ENCODE data around the gene GAN. TPM values are rescaled to one million over a fixed set of nuclear protein-coding genes. Genes with fewer than 3 reads are reported as not detected.

Gene GAN
- total RNA-seq, 4 donors from 2014 or later = 12.9 to 15.7 (median 14.0) TPM

DNA sequence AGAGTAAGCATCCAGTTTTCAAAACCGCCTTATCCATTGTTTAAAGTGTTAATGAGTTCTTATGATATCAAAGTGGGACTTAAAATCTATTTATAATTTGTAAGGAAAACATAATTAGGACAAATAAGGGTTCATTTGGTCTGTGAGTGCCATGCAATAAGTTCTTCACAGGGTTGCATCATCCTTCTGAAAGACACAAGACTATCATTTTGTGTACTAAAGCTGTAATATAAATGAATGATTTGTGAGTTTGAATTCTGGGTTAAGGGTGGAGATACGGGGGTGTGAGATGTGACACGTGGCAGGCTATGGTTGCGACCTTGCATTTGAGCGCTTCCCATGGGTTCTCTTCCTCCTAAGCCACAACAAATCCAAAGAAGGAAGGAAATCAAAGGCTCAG, 6.8 kb downstream of the GAN start:
- Histone ChIP-seq H3K27ac (no peak overlapping the region), H3K4me3 (no peak overlapping the region), H3K4me1 (peaks cover 0 to 49% (median 0%) of the 10 kb centered on the region in 3 donors), H3K36me3 (no peaks in the 10 kb centered on the region), H3K9me3 (no peaks in the 10 kb centered on the region), H3K27me3 (no peaks in the 10 kb centered on the region)
- 86 to 89% methylated on average over 4 to 5 of the region's 5 CpGs for WGBS, 2 donors (ENCODE audit: low coverage in 1 of 2)
- ATAC-seq = no peak
- no peak for TF ChIP-seq POLR2AphosphoS5 (IDR thresholded peaks at IDR 0.05)
- TF ChIP-seq POLR2A (IDR thresholded peaks at IDR 0.05) = no peak
- no peak for TF ChIP-seq EP300 (IDR thresholded peaks at IDR 0.05)
- TF ChIP-seq, protein P1, sequence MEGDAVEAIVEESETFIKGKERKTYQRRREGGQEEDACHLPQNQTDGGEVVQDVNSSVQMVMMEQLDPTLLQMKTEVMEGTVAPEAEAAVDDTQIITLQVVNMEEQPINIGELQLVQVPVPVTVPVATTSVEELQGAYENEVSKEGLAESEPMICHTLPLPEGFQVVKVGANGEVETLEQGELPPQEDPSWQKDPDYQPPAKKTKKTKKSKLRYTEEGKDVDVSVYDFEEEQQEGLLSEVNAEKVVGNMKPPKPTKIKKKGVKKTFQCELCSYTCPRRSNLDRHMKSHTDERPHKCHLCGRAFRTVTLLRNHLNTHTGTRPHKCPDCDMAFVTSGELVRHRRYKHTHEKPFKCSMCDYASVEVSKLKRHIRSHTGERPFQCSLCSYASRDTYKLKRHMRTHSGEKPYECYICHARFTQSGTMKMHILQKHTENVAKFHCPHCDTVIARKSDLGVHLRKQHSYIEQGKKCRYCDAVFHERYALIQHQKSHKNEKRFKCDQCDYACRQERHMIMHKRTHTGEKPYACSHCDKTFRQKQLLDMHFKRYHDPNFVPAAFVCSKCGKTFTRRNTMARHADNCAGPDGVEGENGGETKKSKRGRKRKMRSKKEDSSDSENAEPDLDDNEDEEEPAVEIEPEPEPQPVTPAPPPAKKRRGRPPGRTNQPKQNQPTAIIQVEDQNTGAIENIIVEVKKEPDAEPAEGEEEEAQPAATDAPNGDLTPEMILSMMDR (IDR thresholded peaks at IDR 0.05) = no peak

DNA sequence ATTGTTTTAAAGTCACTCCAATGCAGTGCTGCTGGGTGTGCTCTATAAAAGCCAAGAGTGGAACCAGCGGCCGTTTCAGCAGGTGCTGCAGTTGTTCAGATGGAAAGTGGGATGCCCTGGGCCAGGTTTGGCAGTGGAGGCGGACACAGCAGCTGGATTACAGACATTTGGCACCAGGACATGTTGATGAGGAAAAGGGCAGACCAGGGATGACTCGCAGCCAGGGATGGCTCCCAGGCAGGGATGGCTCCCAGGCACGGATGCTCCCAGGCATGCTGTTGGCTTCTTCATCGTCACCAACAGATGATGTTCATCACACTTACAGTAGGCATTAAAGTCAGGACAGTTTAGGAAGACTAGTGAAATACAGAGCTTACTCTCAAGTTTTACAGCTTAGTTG, 10.0 kb downstream of the GAN start:
- Histone ChIP-seq H3K9me3 (no peaks in the 10 kb centered on the region), H3K27ac (no peak overlapping the region), H3K4me1 (peaks cover 0 to 45% (median 6%) of the 10 kb centered on the region in 3 donors), H3K4me3 (no peak overlapping the region), H3K27me3 (no peaks in the 10 kb centered on the region), H3K36me3 (no peaks in the 10 kb centered on the region)
- TF ChIP-seq POLR2A (IDR thresholded peaks at IDR 0.05) (no peak), POLR2AphosphoS5 (IDR thresholded peaks at IDR 0.05) (no peak), EP300 (IDR thresholded peaks at IDR 0.05) (no peak)
- TF ChIP-seq, protein P1 (IDR thresholded peaks at IDR 0.05) = no peak
- 65 to 88% methylated on average over 5 of the region's 6 CpGs for WGBS, 2 donors (ENCODE audit: low coverage in 1 of 2)
- ATAC-seq = no peak

DNA sequence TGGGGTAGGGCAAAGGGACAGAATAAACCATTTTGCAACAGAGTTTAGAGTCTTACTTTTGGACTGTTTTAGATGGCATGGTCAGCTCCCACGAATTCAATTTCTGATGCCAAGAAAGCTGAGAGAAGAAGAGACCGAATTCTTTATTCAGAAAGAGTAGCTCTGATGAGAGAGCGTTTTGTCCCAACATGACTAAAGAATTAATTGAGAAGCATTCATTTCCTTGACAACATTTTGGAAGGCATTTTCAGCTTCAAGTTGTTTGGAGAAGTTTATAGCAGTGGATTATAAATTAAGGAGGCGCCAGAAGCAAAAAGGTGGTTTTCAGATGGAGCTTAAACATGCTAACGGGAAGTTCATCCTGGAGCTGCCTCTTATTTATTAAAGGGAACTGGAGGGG, 12.2 kb downstream of the GAN start:
- Histone ChIP-seq H3K4me1 (peaks cover 0 to 29% (median 6%) of the 10 kb centered on the region in 3 donors), H3K27ac (peak overlapping the region in 2 of 4 donors; percentile 13 to 18), H3K27me3 (no peaks in the 10 kb centered on the region), H3K36me3 (no peaks in the 10 kb centered on the region), H3K9me3 (no peaks in the 10 kb centered on the region), H3K4me3 (no peak overlapping the region)
- no peak for ATAC-seq
- 43 to 55% methylated on average over 5 of the region's 5 CpGs for WGBS, 2 donors (ENCODE audit: low coverage in 1 of 2)
- TF ChIP-seq POLR2A (IDR thresholded peaks at IDR 0.05) (no peak), POLR2AphosphoS5 (IDR thresholded peaks at IDR 0.05) (no peak), EP300 (IDR thresholded peaks at IDR 0.05) (no peak)
- TF ChIP-seq, protein P1 (IDR thresholded peaks at IDR 0.05) = no peak

DNA sequence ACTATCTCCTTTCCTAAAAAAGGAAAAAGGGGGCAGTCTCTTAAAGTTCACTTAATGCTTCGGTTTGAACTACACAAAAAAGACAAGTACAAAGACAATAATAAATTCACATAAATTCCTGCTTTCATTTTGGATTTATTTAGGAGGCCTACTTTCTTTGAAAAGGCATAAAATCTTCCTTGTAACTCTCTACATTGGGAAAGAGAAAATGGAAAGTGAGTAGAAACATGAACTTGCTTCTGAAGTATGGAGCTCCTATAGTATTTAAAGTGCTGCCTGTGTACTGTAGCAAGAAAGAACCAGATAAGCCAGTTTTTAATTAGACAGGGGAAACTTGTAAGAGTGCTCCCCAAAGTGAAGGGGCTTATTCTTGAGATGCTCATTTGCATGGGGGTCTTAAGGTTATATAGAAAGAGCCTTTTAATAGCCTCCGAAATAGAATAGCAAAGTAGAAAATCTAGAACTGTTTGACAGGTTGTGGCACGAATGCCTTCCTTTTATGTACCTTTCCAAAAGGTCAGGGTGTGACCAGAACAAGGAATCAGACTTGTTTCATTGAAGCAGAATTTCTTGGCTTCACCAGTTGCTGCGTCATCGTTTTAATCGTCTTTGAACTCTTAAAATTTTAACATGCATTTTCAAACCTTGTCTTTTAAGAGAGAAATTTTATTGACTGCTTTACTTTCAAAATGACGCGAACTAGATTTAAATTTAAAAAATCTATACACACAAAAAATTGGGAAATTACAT, 12.9 kb downstream of the GAN start:
- H3K36me3 ChIP-seq = no peaks in the 10 kb centered on the region
- peaks cover 0 to 29% (median 6%) of the 10 kb centered on the region in 3 donors for H3K4me1 ChIP-seq
- H3K4me3 ChIP-seq = no peak overlapping the region
- H3K27me3 ChIP-seq = no peaks in the 10 kb centered on the region
- H3K27ac ChIP-seq = peak overlapping the region in 2 of 4 donors; percentile 13 to 18
- WGBS, 2 donors (ENCODE audit: low coverage in 1 of 2) = 66 to 69% methylated on average over 8 of the region's 8 CpGs
- ATAC-seq = no peak
- TF ChIP-seq POLR2A (IDR thresholded peaks at IDR 0.05) = no peak
- no peak for TF ChIP-seq POLR2AphosphoS5 (IDR thresholded peaks at IDR 0.05)
- TF ChIP-seq, protein P1 (IDR thresholded peaks at IDR 0.05) = no peak
- TF ChIP-seq EP300 (IDR thresholded peaks at IDR 0.05) = no peak
- H3K9me3 ChIP-seq = no peaks in the 10 kb centered on the region

DNA sequence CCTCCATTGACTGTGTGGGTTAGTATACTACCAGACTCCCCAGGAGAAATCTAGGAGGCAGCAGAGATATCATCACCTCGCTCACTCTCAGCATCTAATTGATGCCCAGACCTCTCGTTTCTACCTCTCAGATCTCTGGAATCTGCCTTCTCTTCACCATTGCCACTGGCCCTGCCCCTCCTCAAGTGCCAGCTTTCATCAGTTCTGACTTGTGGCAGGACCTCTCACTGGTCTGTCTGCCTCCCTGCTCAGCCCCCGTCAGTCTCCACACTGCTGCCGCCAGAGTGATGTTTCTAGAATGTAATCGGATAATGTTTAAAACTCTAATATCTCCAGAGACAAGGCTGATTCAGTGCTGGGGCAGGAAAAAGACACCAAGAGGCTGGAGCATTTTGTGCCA, 15.2 kb downstream of the GAN start:
- Histone ChIP-seq H3K27me3 (no peaks in the 10 kb centered on the region), H3K4me1 (peaks cover 0 to 29% (median 6%) of the 10 kb centered on the region in 3 donors), H3K27ac (no peak overlapping the region), H3K36me3 (no peaks in the 10 kb centered on the region), H3K9me3 (no peaks in the 10 kb centered on the region), H3K4me3 (no peak overlapping the region)
- no peak for TF ChIP-seq EP300 (IDR thresholded peaks at IDR 0.05)
- TF ChIP-seq, protein P1 (IDR thresholded peaks at IDR 0.05) = no peak
- no peak for TF ChIP-seq POLR2A (IDR thresholded peaks at IDR 0.05)
- TF ChIP-seq POLR2AphosphoS5 (IDR thresholded peaks at IDR 0.05) = no peak
- no peak for ATAC-seq
- WGBS, 2 donors (ENCODE audit: low coverage in 1 of 2) = 60 to 64% methylated on average over 1 to 2 of the region's 5 CpGs

Data from gastroesophageal sphincter (tissue), 4 donors.